Measurements from ENCODE around the gene EBF4. TPM values are rescaled to one million over a fixed set of nuclear protein-coding genes. Genes with fewer than 3 reads are reported as not detected.

Gene EBF4
- polyA plus RNA-seq, 1 experiment, result 0.60 TPM

- POLR2A ChIA-PET, result no interaction called here
Measured at GRCh38 chr20:2748551-2749342, 56.2 kb downstream of the EBF4 start.

GRCh38 chr20:2749343-2749950, 56.9 kb downstream of the EBF4 start:
- TF ChIP-seq, protein P1, sequence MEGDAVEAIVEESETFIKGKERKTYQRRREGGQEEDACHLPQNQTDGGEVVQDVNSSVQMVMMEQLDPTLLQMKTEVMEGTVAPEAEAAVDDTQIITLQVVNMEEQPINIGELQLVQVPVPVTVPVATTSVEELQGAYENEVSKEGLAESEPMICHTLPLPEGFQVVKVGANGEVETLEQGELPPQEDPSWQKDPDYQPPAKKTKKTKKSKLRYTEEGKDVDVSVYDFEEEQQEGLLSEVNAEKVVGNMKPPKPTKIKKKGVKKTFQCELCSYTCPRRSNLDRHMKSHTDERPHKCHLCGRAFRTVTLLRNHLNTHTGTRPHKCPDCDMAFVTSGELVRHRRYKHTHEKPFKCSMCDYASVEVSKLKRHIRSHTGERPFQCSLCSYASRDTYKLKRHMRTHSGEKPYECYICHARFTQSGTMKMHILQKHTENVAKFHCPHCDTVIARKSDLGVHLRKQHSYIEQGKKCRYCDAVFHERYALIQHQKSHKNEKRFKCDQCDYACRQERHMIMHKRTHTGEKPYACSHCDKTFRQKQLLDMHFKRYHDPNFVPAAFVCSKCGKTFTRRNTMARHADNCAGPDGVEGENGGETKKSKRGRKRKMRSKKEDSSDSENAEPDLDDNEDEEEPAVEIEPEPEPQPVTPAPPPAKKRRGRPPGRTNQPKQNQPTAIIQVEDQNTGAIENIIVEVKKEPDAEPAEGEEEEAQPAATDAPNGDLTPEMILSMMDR (IDR thresholded peaks at IDR 0.05; ENCODE audit: low read depth, low read length), result no peak
- Histone ChIP-seq H3K27me3 (ENCODE audit: control insufficient read depth, insufficient read depth, low read length) (peaks cover 63% of the 10 kb centered on the region), H3K4me3 (ENCODE audit: low read depth, low read length) (no peak overlapping the region), H3K9me3 (ENCODE audit: control insufficient read depth, insufficient read depth, low read length) (no peaks in the 10 kb centered on the region; the same call in 1 of the 2 replicates), H3K27ac (ENCODE audit: low read depth, low read length) (no peak overlapping the region)
- DNase-seq (ENCODE audit: low read depth, low spot score), result no peak
- ChIA-PET CTCF (no interaction called here), POLR2A (no interaction called here)

More at GRCh38 chr20:2748551-2749342, 56.2 kb downstream of the EBF4 start:
- CTCF ChIA-PET, result no interaction called here
- peaks cover 56% of the 10 kb centered on the region for H3K27me3 ChIP-seq (ENCODE audit: control insufficient read depth, insufficient read depth, low read length)
- no peak overlapping the region for H3K27ac ChIP-seq (ENCODE audit: low read depth, low read length)
- H3K9me3 ChIP-seq (ENCODE audit: control insufficient read depth, insufficient read depth, low read length), result no peaks in the 10 kb centered on the region; the same call in 1 of the 2 replicates
- H3K4me3 ChIP-seq (ENCODE audit: low read depth, low read length), result no peak overlapping the region
- no peak for DNase-seq (ENCODE audit: low read depth, low spot score)
- TF ChIP-seq, protein P1 (IDR thresholded peaks at IDR 0.05; ENCODE audit: low read depth, low read length), result no peak

DNA sequence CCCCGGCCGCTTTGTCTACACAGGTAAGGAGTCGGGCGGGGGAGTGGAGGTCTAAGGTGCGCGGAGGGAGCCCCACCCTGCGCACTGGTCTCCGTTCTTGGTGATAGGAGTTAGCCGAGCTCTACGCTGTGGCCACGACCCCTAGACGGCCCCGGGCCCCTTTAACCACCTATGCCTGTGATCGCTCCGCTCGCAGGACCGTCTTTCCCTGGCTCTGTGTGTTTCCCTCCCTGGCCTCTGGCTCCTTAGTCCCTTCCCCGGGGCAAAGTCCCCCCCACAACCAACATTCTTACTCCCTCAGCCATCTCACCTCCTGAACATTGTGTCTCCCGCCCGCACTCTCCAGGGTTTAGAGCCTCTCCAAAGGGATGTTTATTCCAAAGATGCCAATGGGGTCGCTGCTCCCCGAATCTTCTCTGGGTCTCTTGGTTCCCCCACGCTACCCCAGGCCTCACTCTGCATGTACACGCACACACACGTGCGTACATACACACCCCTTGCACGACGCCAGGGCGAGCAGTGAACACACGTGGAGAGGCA, 57.4 kb downstream of the EBF4 start:
- H3K27ac ChIP-seq (ENCODE audit: low read depth, low read length), result no peak overlapping the region
- ChIA-PET CTCF (interaction anchor here (0.6 to 1.0 kb wide), 2 partner anchors 41 to 99 kb away, joined by 3 to 5 read pairs; no protein-coding TSS in a partner anchor), POLR2A (interaction anchor here (0.7 kb wide), 1 partner anchor 114 kb away, joined by 8 read pairs; no protein-coding TSS in a partner anchor)
- no peak overlapping the region for H3K4me3 ChIP-seq (ENCODE audit: low read depth, low read length)
- no peaks in the 10 kb centered on the region; the same call in 1 of the 2 replicates for H3K9me3 ChIP-seq (ENCODE audit: control insufficient read depth, insufficient read depth, low read length)
- TF ChIP-seq, protein P1 (IDR thresholded peaks at IDR 0.05; ENCODE audit: low read depth, low read length), result no peak
- H3K27me3 ChIP-seq (ENCODE audit: control insufficient read depth, insufficient read depth, low read length), result peaks cover 69% of the 10 kb centered on the region
- no peak for DNase-seq (ENCODE audit: low read depth, low spot score)

- CTCF ChIA-PET, result interaction anchor here (0.6 to 1.2 kb wide), 3 partner anchors 9 to 99 kb away, joined by 3 to 5 read pairs (median 5); no protein-coding TSS in a partner anchor
- Histone ChIP-seq H3K27ac (ENCODE audit: low read depth, low read length) (no peak overlapping the region), H3K27me3 (ENCODE audit: control insufficient read depth, insufficient read depth, low read length) (peaks cover 71% of the 10 kb centered on the region), H3K9me3 (ENCODE audit: control insufficient read depth, insufficient read depth, low read length) (no peaks in the 10 kb centered on the region; the same call in 1 of the 2 replicates), H3K4me3 (ENCODE audit: low read depth, low read length) (no peak overlapping the region)
- no peak for DNase-seq (ENCODE audit: low read depth, low spot score)
- POLR2A ChIA-PET, result interaction anchor here (0.7 kb wide), 1 partner anchor 113 kb away, joined by 8 read pairs; no protein-coding TSS in a partner anchor
- TF ChIP-seq, protein P1 (IDR thresholded peaks at IDR 0.05; ENCODE audit: low read depth, low read length), result no peak
Measured at GRCh38 chr20:2750491-2751251, 58.1 kb downstream of the EBF4 start.
